SK-N-MC (cell line): Measurements from ENCODE around the gene SPDYC.

Experiments
- DNase-seq: peaks from one replicate; pipeline ENCODE4 v3.0.0-alpha.2; 2011; ENCODE audit warnings: low read depth, low spot score
- H3K27ac ChIP-seq: fragments of 200-600 bp; sonication (generic); 2 replicates; pipeline ENCODE4 v1.5.1; 2016; ENCODE audit warnings: mixed run types
- H3K36me3 ChIP-seq: fragments of 200-600 bp; sonication (generic); 2 replicates; pipeline ENCODE4 v1.6.1; 2017; ENCODE audit warnings: antibody characterized with exemption, low read length, mixed read lengths; ENCODE audit not compliant: insufficient read depth
- H3K4me3 ChIP-seq: fragments of 200-600 bp; sonication (generic); 2 replicates; pipeline ENCODE4 v1.5.1; 2016
- H3K9ac ChIP-seq: fragments of 200-600 bp; sonication (generic); 2 replicates; pipeline ENCODE4 v1.8.0; 2017; ENCODE audit warnings: mixed run types, mixed read lengths; ENCODE audit not compliant: insufficient read length
- H3K9me3 ChIP-seq: fragments of 200-600 bp; sonication (generic); 2 replicates; pipeline ENCODE4 v1.6.1; 2017; ENCODE audit warnings: low read depth, mild to moderate bottlenecking, antibody characterized with exemption, low read length, moderate library complexity, mixed read lengths
- EZH2 ChIP-seq: fragments of 200-600 bp; sonication (generic); IDR thresholded peaks from one replicate; pipeline ENCODE4 v1.6.1; 2017; ENCODE audit warnings: antibody characterized with exemption
- FOXP2 ChIP-seq: optimal IDR thresholded peaks from 2 replicates; pipeline ENCODE3; 2011; ENCODE audit warnings: mild to moderate bottlenecking, moderate library complexity; ENCODE audit not compliant: insufficient read depth; ENCODE audit errors: extremely low read length, control extremely low read depth
- POLR2AphosphoS5 ChIP-seq: IDR thresholded peaks from 2 replicates; pipeline ENCODE4 v1.6.1; 2012; ENCODE audit warnings: mild to moderate bottlenecking, low read depth, low read length, borderline replicate concordance

SPDYC gene

DNA sequence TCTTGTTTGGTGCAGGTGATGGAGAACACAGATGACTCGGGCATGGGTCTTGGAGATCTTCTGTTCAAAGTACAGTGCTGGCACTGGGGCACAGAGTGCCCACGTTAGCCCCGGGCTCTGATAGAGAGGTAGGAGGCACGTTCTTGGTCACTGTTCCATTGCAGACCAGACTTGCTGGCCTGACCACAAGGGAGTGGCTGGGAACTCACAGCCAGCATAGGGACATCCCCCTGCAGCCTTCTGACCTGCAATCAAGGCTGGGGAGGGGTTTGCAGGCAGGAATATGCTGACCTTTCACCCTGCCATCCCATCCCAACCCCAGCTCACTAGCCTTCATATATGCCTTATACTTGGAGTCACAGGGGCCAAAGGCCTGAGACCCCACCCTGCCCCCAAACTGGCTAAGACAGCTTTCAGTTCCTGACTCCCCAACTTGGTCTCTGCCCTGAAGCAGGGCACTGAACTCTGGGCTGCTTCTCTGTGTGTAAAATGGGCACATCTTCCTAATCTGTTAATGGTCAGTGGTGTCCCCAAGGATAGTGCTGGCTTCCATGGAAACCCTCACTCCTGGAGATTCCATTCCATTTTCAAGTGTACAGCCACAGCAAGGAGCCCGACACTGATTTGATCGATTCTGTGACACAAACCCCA is 43.3 kb upstream of the SPDYC start:
- TF ChIP-seq POLR2AphosphoS5 (no peak; the same call in 1 of the 2 replicates), FOXP2 (no peak), EZH2 (no peak)
- no peaks in the 10 kb centered on the region for H3K9me3 ChIP-seq
- H3K27ac ChIP-seq = no peak overlapping the region
- DNase-seq = no peak
- H3K9ac ChIP-seq = no peak overlapping the region
- H3K4me3 ChIP-seq = no peak overlapping the region
- peaks cover 43% of the 10 kb centered on the region for H3K36me3 ChIP-seq

DNA sequence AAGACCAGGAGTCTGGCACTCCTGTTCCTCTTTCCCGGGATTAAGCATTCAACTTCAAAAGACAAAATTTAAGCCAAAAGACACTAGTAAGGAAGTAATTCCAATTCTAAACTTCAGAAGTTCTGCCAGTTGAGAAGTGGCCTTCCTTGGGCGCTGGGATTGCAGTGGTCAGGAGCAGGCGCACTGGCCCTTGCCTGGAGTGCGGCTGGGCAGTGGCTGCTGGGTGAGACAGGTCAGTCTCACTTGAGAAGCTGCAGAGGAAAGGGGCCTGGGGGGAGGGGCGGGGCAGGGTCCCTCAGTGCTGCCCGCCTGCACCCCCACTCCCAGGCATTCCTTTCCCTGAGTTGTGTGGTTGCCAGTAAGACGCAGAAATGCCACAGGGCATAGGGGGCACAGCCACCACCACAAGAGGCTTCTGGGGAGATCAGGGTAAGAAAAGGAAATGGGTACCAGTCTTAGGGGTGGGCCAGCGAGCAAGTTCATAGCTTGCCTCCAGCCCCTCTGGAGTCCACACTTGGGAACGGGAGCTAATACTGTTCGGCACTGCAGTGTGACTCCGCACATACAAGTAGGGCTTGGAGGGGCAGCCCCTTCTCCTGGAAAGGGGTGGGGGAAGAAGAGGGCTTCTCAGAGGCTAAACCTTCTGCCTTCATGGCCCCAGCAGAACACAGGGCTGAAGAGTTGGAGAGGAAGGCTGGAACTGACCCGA is 42.4 kb upstream of the SPDYC start:
- Histone ChIP-seq H3K36me3 (peaks cover 43% of the 10 kb centered on the region), H3K9ac (no peak overlapping the region), H3K27ac (no peak overlapping the region; the same call in 1 of the 2 replicates), H3K9me3 (no peaks in the 10 kb centered on the region), H3K4me3 (no peak overlapping the region)
- TF ChIP-seq POLR2AphosphoS5 (no peak), FOXP2 (no peak), EZH2 (no peak)
- DNase-seq = no peak

DNA sequence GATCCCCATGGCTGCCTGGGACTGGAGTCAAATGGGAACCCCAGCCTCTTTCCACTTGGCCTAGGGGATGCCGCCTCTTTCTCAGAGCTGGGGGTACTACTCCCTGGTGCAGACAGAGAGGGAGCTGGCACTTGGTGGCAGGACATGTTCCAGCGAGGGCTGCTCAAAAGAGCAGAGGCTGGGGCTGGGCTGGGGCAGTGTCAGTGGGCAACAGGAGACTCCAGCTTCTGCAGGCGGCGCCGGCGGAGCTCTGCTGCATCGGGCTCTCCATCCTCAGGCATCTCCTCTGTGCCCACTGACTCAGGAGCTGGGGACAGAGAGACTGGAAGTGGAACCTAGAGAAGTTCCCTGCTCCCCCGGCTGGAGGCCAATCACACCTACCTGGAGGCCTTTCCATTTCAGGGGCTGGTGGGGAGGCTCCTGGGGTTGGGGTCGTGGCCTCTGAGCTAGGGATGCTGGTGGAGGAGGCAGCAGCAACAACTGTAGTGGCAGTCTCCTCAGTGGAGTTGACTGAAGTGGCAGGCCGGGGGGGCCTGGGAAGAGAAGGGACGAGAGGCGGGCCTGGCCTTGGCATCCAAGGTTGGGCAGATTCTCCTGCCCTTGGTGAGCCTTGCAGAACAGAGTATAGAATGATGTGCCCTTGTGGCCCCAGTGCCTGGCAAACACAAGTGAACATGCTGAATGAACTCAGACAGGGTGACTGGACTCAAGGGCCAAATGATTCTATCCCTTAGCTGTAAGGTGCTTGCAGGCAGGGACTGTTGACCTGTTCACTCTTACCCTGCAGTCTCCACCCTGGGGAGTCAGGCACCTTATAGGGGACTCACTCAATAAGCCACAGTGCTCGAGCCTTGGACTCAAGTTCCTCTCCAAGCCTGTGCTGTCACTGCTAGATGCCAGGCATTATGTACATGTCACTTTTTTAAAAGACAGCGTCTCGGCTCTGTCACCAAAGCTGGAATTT is 41.6 kb upstream of the SPDYC start:
- Histone ChIP-seq H3K36me3 (peaks cover 43% of the 10 kb centered on the region), H3K9ac (no peak overlapping the region), H3K27ac (no peak overlapping the region), H3K9me3 (no peaks in the 10 kb centered on the region), H3K4me3 (no peak overlapping the region)
- DNase-seq = no peak
- no peak for TF ChIP-seq FOXP2
- no peak for TF ChIP-seq POLR2AphosphoS5
- no peak for TF ChIP-seq EZH2

DNA sequence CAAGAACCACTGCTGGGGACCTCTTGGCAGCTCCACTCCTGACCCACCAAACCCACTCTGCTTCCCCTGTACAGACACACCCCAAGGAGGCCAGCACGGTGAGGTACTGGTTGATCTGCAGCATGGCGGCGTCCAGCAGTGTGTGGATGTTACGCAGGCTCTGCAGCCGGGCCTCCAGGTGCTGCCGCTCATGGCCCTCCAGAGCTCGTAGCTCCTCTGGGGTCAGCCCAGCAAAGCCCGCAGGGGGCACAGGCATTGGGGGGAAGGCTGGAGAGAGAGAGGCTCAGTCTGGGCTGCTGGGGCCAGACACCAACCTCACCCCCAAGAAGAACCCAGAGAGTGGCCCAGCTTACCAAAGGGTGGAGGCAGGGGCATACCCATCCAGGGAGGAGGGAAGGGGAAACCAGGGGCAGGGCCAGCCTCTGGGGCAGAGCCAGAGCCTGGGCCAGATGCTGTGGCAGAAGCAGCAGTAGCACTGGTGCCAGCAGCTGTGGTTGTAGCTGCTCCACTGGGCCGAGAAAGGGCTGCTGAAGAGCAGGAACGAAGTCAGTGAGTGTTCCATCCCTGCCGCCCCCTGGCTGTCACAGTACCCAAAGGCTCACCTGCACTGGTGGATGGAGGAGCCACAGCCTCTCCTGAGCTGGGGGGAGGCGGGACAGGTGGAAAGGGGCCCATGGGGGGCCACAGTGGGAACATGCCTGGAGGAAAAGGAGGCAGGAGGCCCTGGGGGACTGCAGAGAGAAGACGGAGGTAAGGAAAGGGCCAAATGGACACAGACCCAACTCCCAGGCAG is 40.2 kb upstream of the SPDYC start:
- Histone ChIP-seq H3K36me3 (peaks cover 37% of the 10 kb centered on the region), H3K4me3 (no peak overlapping the region), H3K9me3 (no peaks in the 10 kb centered on the region), H3K9ac (no peak overlapping the region), H3K27ac (no peak overlapping the region)
- TF ChIP-seq POLR2AphosphoS5 (no peak), EZH2 (no peak), FOXP2 (no peak)
- DNase-seq = no peak

DNA sequence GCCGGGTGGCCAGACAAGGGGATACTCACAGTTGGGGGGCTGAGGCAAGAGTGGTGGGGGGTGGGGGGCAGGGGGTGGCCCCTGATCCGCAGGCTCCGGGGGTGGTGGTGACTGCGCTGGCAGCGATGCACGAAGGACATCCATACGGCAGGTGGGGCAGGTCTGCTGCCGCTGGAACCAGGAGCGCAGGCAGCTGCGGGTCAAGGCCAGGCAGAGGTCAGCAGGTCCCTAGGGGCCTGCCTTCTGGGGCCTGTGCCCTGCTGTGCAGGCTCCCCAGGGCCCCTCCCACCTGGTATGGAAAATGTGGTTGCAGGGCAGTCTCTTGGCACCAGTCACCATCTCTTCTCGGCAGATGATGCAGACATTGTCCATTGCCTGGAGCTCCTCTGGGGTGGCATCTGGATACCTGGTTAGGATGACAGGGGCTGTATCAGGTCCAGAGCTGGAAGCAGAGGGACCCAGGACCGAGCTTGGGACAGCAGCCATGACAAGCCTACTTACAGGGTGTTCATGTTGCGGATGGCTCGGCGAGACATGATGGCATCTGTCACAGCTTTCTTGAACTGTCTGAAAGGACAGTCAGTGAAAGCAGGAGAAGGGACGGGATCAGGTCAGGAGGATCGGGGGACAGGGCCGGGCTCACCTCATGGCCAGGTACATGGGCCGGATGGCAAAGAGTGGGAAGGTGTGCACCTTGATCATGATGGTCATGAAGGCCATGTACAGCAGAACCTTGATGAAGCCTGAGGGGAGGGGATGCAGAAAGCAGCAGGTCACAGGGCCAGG is 39.2 kb upstream of the SPDYC start:
- Histone ChIP-seq H3K36me3 (peaks cover 33% of the 10 kb centered on the region; the same call in 1 of the 2 replicates), H3K27ac (no peak overlapping the region), H3K9me3 (no peaks in the 10 kb centered on the region), H3K9ac (no peak overlapping the region), H3K4me3 (no peak overlapping the region)
- TF ChIP-seq POLR2AphosphoS5 = no peak
- TF ChIP-seq FOXP2 = no peak
- no peak for TF ChIP-seq EZH2
- DNase-seq = no peak

DNA sequence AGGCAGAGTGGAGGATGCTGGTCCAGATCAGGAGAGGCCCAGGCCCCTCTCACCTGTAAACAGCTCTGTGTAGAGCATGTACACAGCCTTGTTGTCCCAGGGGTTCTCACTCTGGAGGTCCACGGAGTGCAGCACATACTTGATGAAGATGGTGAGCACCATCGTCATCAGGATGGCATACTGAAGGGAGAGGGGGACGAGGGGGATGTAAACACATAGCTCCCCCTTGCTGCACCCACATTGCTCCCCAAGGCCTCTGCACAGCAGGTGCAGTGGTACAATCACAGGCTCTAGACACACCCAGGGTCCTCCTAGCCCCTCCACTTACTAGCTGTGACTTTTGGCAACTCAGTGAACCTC is 38.6 kb upstream of the SPDYC start:
- Histone ChIP-seq H3K4me3 (no peak overlapping the region), H3K9ac (no peak overlapping the region), H3K27ac (no peak overlapping the region), H3K36me3 (peaks cover 29% of the 10 kb centered on the region; the same call in 1 of the 2 replicates), H3K9me3 (no peaks in the 10 kb centered on the region)
- DNase-seq = no peak
- TF ChIP-seq POLR2AphosphoS5 = no peak
- TF ChIP-seq EZH2 = no peak
- no peak for TF ChIP-seq FOXP2

DNA sequence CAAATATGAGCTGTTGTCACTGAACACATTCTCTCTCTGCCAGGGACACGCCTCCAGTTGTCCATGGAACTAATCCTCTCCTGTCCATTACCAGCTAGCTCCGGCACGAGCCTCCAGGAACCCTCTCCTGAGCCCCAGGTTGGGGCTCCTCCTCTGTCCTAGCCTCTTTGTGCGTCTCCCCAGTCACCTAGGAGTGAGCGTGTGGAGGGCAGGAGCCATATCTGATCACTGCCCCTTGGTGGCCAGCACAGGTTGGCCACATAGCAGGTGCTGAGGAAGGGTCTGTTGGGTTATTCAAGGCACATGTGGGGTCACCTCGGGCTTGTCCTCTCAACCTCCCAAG is 38.2 kb upstream of the SPDYC start:
- H3K36me3 ChIP-seq = peaks cover 24% of the 10 kb centered on the region; the same call in 1 of the 2 replicates
- H3K9ac ChIP-seq = no peak overlapping the region
- H3K27ac ChIP-seq = no peak overlapping the region

More for the DNA sequence above, 38.2 kb upstream of the SPDYC start:
- Histone ChIP-seq H3K4me3 (no peak overlapping the region), H3K9me3 (no peaks in the 10 kb centered on the region)
- no peak for DNase-seq
- TF ChIP-seq POLR2AphosphoS5 (no peak), FOXP2 (no peak), EZH2 (no peak)
